HG02981 (cell line): ENCODE data around the gene VSTM4.

Experiments
- ATAC-seq: cut with Tn5 transposase; IDR thresholded peaks from one replicate; pipeline ENCODE4 v1.9.1; 2021; ENCODE audit warnings: mild to moderate bottlenecking, moderate library complexity; ENCODE audit not compliant: unreplicated experiment

VSTM4 gene

DNA sequence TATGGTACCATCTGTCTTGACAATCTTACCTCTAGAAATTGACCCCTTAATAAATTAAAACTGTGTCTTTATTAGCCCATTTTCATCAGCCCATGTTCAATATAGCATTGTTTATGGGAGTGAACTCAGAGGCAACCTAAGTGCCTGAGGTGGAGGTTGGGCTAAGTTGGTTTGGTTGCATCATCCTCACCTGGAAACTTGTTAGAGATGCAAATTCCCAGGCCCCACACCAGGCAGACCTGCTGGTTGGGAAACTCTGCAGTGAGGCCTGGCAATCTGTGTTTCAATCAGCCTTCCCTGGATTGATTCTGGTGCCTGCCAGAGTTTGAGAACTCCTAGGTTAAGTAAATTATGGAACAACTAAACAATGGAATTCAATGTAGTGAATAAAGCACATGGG lies 27.9 kb upstream of the VSTM4 start:
- no peak for ATAC-seq

DNA sequence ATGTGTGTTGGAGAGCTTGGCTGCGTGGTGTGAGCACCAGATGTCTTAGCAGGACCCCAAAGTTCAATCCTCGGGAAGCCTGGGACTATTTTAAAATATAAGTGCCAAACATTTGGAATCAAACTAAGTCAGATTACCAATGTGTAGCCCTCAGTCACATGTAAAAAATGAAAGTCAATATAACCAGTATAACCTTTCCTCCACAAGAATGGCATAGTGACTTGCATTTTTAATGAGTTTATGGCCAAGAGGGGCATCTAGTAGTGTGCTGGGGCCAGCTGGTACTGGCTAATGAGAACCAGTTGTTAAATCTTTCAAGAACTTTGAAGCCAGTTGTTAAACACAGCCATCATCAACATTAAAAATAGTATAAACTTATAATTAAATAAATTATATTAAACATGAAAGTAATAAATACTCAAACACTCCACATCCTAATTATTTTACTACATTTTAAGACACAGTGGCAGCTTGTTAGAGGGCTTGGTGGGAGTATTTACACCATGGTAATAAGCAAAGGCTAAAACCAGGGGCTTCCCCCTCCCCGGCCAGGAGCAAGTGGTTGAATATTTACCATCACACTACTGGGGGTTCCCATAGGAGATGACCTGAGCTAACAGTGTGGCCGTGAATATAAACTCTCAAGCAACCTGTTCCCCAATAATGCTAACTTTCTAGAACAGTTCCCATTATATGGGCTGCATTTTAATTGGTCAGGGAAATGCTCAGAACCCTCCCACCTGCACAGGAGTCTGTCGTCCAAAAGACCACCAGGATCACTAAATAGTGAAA lies 26.4 kb upstream of the VSTM4 start:
- ATAC-seq, result peak; percentile 73

DNA sequence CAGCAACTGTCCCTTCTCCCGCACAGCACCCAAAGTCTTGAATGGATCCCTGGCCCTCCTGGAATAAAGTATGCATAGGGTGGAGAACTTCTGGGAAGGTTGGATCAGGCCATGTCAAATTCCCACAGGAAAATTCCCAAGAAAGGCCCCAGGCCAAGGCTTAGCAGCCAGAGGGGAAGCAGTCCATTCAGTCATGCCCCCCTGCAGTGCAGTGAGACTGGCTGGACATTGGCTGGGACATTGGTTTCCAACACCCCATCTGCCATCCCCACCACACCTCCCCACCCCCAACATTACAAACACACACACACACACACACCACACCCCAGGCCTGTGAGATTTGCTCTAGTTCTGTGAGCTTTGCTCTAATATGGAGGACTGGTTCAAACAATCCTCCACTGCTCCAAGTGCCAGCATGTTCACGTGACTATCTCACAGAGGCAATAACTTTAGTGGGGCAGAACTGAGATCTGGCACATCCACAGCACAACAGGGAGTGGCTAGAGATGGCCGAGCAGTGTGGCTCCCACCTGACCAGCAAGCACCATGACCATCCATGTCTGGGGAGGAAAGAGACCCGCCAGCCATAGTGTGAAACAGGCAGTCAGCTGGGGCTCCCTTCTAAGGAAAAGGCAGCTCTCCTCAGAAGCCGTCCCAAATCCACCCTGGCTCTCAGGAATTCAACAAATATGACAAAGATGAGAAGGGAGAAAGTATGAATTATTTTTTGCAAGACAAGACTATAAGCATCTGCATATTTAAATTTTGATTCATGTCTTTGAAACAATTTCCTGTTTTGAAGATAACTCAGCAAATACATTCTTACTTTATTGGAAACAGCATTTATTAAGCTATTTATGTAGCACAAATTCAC lies 25.2 kb upstream of the VSTM4 start:
- no peak for ATAC-seq

DNA sequence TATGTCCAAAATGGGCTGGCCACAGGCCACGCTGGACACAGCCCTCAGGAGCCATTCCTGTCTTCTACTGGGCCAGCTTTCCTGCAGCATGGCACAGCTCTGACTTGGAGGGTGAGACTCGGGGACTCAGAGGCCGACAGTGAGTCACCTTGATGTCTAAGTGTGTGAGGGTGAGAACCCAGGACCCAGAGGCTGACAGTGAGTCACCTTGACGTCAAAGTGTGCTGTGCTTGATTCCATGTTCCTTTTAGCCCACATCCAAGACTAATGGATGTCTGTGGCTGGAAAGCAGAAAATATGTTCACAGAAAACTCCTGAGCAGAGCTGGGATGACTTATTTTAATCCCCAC lies 24.5 kb upstream of the VSTM4 start:
- ATAC-seq, result no peak

DNA sequence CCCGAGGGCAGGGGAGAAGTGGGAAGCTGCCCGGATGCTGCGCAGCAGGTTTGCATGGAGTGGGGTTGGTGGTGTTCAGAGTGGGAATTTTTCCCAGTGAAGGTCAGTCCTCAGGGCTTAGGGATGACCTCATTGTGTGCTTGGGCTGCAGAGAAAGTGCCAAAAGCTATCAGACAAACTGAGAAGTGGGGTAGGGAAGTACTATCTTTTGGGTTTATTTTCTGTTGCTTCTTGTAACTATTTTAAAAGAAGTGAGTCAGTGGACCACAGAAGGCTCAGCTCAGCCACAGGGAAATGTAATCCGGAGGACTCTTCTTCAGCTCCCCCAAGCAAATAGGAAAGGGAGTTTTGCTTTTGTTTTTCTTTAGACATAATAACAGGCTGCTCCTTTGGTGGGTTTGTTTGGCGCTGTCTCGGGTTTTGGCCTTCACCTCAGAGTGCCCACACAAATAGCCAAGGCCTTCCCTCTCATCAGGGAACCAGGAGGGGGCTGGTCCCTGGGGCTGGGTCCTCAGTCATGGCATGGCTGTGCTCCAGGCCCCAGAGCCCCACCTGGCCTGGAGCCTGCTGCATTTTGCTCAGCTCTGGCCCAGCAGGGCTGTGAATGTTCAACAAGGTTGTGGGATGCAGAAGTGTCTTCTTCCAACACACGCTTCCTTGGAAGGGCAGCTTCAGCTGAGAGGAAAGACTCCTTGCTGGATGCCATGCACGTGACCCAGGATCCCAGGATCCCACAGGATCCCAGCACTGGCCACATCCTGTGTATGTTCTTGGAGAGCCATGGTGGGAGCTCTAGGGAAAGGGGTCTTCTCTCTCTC lies 23.9 kb upstream of the VSTM4 start:
- ATAC-seq, result no peak

DNA sequence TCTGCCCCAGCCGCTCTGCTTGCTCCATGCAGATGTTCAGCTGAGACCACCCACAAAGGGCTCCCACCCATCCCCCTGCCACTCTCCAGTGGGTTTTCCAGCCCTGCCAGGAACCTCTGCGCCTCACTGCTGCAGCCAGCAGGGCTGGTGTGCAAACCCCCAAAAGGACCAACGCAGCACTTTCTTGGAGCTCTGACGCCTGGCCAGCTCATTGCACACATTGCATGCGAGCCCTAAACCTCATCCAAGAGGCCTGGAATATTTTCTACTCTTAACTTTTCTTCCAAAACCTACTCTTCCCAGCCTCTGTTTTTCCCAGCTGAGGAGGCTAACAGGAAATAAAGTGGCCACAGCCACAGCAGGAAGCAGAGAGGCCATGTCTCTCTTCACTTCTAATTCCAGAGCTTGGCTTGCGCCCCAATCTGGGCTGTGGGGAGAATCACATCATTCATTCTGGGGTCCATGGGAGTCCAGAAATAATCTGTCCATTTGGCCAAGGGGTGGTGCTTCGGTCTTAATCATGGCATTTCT lies 23.1 kb upstream of the VSTM4 start:
- no peak for ATAC-seq

DNA sequence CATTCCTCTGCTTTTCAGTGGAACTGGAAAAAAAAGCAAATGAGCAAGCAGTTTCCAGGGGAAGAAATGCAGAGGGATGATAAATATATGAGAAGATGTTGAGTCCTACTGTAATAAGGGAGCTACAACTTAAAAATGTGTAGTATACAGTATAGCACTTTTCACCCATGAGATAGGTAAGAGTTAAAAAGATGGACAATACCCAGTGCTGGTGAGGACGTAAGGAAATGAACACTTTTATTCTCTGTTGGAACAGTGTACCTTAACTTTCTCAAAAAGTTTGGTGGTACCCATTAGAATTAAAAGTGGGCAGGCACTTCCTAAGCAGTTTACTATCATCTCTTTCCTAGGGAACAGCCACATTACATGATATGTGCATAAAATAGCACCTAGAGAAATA lies 21.2 kb upstream of the VSTM4 start:
- no peak for ATAC-seq

DNA sequence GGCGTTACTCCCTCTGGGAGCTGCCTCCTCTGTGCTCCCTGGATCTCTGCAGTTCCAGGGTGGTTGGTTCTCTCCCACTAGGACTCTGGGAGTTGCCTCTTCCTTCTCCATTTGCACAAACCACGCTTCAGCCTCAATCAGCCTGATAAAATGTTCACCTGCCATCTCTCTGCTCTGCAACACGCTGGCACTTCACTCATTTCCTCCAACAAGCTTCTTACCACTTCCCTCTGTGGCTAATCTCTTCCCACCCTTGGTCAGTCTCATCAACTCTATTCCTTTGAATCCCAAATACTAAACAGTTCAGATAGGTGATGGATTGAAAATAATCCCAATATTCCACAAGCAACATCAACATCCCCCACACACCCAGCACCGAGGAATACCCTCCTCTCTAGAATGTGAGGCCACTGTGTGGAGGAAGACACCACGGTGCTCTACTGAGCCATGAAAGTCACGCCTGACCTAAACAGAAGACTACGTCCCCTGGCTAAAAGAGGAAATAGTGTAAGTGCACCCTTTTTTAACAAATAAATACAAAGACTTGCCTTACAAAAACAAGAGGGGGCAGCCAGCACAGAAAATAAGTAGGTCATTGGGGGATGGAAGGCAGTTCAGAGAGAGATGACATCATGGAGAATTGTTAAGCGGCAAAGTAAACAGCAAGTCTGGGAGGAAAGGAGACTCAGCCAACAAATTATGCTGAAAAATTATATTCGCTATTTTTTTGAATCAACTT lies 20.4 kb upstream of the VSTM4 start:
- ATAC-seq, result no peak

DNA sequence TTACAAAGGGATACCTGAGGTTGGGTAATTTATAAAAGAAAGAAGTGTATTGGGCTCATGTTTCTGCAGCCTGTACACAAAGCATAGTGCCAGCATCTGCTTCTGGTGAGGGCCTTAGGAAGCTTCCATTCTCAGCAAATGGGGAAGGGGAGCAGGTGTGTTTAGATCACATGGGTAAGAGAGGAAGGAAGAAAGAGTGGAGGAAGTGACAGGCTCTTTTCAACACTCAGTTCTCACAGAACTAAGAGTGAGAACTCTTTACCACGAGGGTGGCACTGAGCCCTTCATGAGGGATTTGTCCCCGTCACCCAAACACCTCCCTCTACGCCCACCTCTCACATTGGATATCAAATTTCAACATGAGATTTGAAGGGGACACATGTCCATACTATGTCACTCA lies 19.0 kb upstream of the VSTM4 start:
- no peak for ATAC-seq

DNA sequence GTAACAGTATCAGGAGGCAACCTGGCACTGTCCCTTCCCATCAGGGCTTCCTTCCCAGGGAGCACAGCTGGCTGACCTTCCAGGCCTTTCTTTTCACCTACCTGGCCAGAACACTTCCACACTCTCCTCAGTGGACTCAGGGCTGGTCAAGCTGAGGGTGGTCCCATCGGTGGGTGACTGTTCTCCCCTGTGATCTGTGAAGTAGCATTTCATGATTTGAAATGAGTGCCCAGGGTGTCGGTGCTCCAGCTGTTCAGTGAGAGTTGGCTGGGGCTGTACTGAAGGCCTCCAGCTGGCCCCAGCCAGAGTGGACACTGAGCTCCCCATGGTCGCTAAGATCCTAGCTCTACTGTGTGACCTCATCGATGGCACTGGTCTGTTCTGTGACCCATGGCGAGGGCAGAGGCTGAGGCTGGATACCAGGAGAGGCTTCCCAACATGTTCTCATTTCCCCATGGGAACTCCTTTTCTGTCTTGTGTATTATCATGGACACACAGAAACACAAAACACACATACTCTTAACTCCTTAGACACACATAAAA lies 18.5 kb upstream of the VSTM4 start, which contains the start of gene FAM170B:
Gene FAM170B (minus strand): TSS at position 316 of the 543 bp plus-strand sequence. CDS start 103 bp downstream, at position 213.
- ATAC-seq, result no peak

DNA sequence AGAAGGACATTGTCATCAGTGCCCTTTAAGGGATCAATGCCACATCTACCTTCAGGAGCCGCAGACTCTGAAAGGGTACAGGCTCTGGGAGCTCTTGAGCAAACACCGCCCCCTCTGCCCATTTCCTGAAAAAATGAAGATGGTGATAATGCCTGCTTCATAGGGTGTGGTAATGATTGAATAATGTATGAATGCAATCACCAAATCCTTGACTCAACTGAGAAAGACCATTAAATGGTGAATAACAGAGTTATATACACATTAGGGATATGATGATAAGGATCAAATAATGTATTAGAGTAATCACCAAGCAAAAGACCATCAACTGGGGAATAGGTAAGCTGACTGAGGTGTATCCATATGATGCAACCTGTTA lies 17.0 kb upstream of the VSTM4 start:
- ATAC-seq, result no peak

DNA sequence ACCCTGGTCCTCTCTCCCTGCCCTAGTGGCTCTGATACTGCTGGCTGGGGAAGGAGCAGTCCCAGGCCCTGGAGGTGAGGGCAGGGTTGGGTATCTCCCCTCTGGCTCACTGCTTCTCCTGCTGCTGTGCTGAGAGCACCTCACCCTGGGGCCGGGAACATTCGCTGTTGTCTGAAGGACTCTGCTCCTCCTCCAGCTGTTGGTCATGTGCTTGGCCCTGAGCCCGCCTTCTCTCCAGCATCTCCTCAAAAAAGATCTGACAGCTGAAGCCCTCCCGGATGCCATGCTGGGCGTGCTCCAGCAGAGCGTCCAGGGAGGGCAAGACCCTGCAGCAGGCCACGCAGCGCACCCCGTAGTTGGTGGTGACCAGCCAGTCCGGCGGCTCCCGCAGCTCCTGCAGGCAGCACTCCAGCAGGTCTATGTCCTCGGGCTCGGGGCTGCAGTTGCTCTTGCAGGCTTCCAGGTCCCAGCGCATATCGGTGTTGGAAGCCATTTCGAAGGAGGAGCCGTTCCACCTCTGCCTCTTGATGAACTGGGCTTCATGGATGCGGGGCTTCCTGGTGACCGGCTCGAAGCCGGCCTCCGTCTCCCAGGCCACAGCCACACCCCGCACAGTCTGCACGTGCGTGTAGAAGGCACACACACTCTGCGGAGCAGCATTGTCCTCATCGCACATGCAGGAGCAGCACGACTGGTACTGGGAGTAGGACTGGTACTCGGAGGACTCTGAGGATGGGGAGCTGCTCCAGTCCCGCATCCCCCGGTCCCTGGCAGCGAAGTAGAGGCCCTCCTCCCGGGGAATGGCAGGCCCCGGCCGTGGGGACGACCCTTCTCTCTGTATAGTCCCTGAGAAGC lies 16.4 kb upstream of the VSTM4 start:
- ATAC-seq, result no peak

DNA sequence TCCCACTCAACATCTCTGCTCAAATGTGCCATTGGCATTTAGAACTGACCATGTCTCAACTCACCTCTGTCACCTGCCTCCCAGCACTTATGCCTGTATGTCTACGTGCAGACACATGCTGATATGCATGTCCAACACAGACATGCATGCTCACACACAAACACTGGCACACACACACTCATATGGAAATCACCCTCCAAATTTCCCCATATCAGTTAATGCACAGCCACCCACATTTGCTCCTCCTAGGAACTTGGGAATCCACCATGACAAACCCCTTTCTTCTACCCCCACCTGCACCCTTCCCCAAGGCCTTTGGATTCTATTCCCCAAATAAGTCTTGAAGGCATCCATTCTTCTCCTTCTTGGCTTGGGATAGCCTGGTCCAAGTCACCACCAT lies 14.1 kb upstream of the VSTM4 start:
- no peak for ATAC-seq

DNA sequence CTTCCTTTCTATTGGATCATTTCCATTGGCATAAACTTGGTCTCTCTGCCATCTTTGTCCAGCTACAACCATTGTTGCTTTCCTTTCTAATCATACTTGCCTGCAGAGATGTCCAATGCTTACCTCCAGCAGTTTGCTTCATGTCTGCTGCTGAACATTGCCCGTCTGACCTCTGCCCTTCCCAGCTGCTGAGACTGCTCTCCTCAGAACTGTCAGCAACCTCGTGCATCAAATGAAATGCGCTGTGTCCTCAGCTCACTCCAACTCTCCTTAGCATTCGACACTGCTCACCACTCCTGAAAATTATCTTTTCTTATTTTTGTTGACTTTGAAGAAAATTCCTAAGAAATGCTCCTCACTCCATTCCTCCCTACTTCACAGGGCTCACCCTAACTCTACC lies 13.5 kb upstream of the VSTM4 start:
- no peak for ATAC-seq

DNA sequence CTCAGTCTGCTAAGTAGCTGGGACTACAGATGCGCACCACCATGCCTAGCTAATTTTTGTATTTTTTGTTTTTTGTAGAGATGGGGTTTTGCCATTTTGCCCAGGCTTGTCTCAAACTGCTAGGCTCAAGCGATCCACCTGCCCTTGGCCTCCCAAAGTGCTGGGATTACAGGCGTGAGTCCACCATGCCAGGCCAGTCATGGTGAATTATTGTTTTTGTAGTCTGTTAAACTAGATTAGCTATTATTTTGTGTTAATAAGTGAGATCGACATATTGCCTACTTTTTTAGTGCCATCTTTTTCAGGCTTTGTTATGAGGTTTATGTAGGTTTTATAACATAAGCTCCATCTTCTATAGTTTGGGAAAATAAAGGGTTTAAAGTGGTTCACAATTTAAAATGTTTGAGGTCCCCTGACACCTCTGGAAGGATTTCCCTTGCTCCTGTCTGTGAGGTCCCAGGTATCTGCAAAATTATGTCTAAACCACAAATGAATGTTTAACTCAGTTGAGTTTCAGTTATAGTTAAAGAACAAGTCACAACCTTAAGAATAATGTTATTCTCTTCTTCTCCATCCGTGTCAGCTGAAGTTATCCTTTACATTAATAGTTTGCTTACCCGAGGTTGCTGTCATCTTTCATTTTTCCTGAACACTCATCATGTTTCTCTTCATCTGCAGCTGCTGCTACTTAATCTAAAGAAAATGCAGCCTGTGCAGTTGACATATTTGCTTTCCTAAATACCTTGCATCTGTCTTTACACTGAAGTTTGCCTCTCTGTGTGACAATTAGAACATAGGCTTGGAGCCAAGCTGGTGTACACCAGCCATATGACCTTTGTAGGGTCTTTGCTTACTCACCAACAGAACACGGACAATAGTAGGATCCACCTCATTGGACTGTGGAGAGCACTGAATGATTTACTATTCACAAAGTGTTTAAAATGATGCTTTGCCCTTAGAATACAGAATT lies 8.9 kb upstream of the VSTM4 start:
- ATAC-seq, result peak; percentile 77

DNA sequence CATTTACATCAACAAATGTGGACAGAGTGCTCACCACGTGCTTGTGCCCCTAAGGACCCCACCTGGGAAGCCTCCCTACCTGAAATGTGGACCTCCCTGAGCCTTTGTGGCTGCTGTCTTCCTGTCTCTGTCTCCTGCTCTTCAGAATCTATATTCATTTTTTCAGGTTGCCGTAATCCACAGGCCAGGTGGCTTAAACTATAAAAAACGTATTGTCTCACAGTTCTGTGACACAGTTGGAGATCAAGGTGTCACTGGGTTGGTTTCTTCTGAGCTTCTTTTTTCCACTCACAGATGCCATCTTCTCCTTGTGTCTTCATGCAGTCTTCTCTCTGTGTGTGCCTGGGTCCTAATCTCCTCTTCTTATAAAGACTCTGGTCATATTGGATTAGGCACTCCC lies 5.6 kb upstream of the VSTM4 start:
- no peak for ATAC-seq

DNA sequence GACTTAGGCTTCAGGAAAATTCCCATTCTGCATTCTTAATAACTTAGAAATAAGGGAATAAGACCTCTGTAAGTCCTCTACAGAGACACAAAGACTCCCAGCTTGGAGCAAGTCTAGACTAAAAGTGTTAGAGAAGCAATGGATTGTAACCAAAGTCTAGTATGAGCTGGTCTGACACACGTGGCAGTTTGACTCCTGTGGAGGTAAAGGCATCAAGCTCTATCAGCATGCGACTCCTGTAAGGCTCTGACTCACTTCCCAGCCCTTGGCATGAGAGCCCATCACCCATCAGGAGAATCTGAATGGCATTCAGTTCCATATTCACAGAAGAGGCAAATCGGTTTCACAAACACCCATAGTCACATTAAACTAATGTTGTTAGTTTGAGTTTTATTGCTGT lies 4.4 kb upstream of the VSTM4 start:
- ATAC-seq, result no peak

DNA sequence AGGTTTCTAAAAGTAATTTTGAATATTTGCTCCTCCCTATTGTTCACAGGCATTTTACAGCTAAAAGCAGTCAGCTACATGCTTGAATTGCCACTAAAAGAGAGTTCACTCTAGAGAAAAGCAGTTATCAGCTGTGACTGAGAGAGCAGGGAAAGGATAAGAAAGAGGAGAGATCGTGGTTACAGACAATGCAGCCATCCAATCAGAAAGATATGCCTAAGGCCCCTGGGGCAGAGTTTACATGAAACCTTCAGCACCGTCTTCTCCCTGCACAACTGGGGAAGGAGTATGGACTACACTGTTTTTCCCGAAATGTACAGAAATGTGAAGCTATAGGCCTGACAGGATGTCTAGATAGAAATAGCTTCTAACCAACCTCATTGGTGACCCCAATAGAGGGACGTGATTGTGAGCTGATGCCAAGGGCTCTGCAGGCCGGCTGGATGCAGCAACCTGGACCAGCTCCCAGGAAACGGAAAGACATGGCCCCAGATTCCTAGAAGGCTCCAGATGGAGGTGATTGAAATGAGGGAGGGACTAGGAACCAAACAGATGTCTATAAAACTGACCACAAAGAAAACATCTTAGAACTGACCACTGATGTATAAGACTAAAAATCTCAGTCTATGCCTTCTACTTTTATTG lies 3.2 kb upstream of the VSTM4 start:
- ATAC-seq, result no peak
